HG02981 (cell line): ENCODE results near the gene RBM19.
"Not testable (repeated sequence)": the region's sequence is repeated elsewhere in the genome, so short reads cannot be mapped to it uniquely, and the experiment has no call there.

Experiments
- ATAC-seq: cut with Tn5 transposase; IDR thresholded peaks from one replicate; pipeline ENCODE4 v1.9.1; 2021; ENCODE audit warnings: mild to moderate bottlenecking, moderate library complexity; ENCODE audit not compliant: unreplicated experiment

The RBM19 gene

GRCh38 chr12:113813229-113813541 is 152.9 kb downstream of the RBM19 start:
- no peak for ATAC-seq

- ATAC-seq, result no peak
Measured at GRCh38 chr12:113812411-113813228, 153.5 kb downstream of the RBM19 start.

- ATAC-seq, result not testable (repeated sequence)
Measured at GRCh38 chr12:113809462-113810220, 156.5 kb downstream of the RBM19 start.

GRCh38 chr12:113808095-113808951 is 157.8 kb downstream of the RBM19 start:
- ATAC-seq, result no peak

GRCh38 chr12:113805673-113806072 is 160.5 kb downstream of the RBM19 start:
- ATAC-seq, result no peak

GRCh38 chr12:113804961-113805600 is 161.0 kb downstream of the RBM19 start:
- no peak for ATAC-seq

GRCh38 chr12:113803759-113804140 is 162.4 kb downstream of the RBM19 start:
- ATAC-seq, result no peak

GRCh38 chr12:113802966-113803758 is 163.0 kb downstream of the RBM19 start:
- ATAC-seq, result no peak

- no peak for ATAC-seq
Measured at GRCh38 chr12:113802000-113802749, 163.9 kb downstream of the RBM19 start.

GRCh38 chr12:113800201-113800600 is 165.9 kb downstream of the RBM19 start:
- no peak for ATAC-seq

GRCh38 chr12:113798552-113798951 is 167.6 kb downstream of the RBM19 start:
- no peak for ATAC-seq

- no peak for ATAC-seq
Measured at GRCh38 chr12:113797535-113797868, 168.6 kb downstream of the RBM19 start.

- no peak for ATAC-seq
Measured at GRCh38 chr12:113796852-113797534, 169.1 kb downstream of the RBM19 start.

GRCh38 chr12:113796066-113796827 is 169.9 kb downstream of the RBM19 start:
- no peak for ATAC-seq

- no peak for ATAC-seq
Measured at GRCh38 chr12:113795445-113795844, 170.7 kb downstream of the RBM19 start.

GRCh38 chr12:113794774-113795173 is 171.4 kb downstream of the RBM19 start:
- ATAC-seq, result no peak

GRCh38 chr12:113793250-113793649 is 172.9 kb downstream of the RBM19 start:
- no peak for ATAC-seq

- ATAC-seq, result no peak
Measured at GRCh38 chr12:113792450-113792849, 173.7 kb downstream of the RBM19 start.
